Nephron (organoid): Measurements from ENCODE around the gene GYPC.
A peak's percentile ranks its signal among the peaks of the same experiment; 100 is the strongest.

Experiments
- H3K27ac Mint-ChIP-seq, 3 experiments: 2 replicates each; pipeline ENCODE4 v1.8.0; 2020; ENCODE audit warnings: mixed read lengths in 3 of 3, mild to moderate bottlenecking in 2 of 3, moderate library complexity in 1 of 3
- H3K27me3 Mint-ChIP-seq: 2 replicates; pipeline ENCODE4 v1.8.0; 2021; ENCODE audit warnings: low read depth, mild to moderate bottlenecking, moderate library complexity, mixed read lengths
- H3K36me3 Mint-ChIP-seq: 2 replicates; pipeline ENCODE4 v1.8.0; 2020; ENCODE audit warnings: low read depth, mixed read lengths
- H3K4me1 Mint-ChIP-seq: 2 replicates; pipeline ENCODE4 v1.8.0; 2020; ENCODE audit warnings: mixed read lengths
- H3K4me3 Mint-ChIP-seq, 3 experiments: 2 replicates each; pipeline ENCODE4 v1.8.0; 2020; ENCODE audit warnings: mild to moderate bottlenecking in 3 of 3, mixed read lengths in 3 of 3, moderate library complexity in 2 of 3
- H3K9me3 Mint-ChIP-seq: 2 replicates; pipeline ENCODE4 v1.8.0; 2020; ENCODE audit warnings: mixed read lengths
- CTCF ChIP-seq, 3 experiments: fragments of 200-600 bp; sonication (generic); IDR thresholded peaks; one replicate each; pipeline ENCODE4 v1.5.0; 2021; ENCODE audit warnings: antibody characterized with exemption in 3 of 3; ENCODE audit not compliant: unreplicated experiment in 3 of 3

Gene GYPC

GRCh38 chr2:126696644-126697520, 40.9 kb downstream of the GYPC start:
- H3K9me3 Mint-ChIP-seq, result peaks cover 5% of the 10 kb centered on the region
- H3K27me3 Mint-ChIP-seq, result peaks cover 6% of the 10 kb centered on the region
- no peak for TF ChIP-seq CTCF (IDR thresholded peaks at IDR 0.05; ENCODE audit: unreplicated experiment in 3 of 3)
- H3K36me3 Mint-ChIP-seq, result peaks cover 58% of the 10 kb centered on the region
- H3K4me1 Mint-ChIP-seq, result peaks cover 30% of the 10 kb centered on the region
- H3K27ac Mint-ChIP-seq, result peak overlapping the region in 1 of 3 experiments; percentile 30
- H3K4me3 Mint-ChIP-seq, result no peak overlapping the region

DNA sequence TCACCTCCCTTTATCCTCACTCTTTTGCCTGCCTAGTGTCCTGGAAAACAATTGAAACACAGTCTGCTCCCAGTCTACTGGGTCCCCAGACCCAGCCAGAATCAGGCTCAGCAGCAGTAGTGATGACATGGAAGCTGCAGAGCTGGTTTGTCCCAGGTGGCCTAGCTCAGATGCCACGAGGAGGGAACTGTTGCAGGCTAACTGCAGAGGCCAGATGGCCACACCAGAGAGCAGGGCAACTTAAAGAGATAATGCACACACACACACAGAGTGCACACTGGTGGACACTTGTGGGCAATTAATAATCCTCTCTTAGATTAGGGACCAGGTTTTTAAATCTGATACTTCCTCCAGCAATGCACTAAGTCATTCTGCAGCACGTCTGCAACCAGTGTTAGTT, 42.4 kb downstream of the GYPC start:
- Mint-ChIP-seq H3K27me3 (peaks cover 6% of the 10 kb centered on the region), H3K4me3 (no peak overlapping the region), H3K4me1 (peaks cover 35% of the 10 kb centered on the region), H3K9me3 (peaks cover 2% of the 10 kb centered on the region), H3K27ac (peak overlapping the region; percentile 12 to 98 (median 56)), H3K36me3 (peaks cover 43% of the 10 kb centered on the region)
- TF ChIP-seq CTCF (IDR thresholded peaks at IDR 0.05; ENCODE audit: unreplicated experiment in 3 of 3), result no peak

- no peak for TF ChIP-seq CTCF (IDR thresholded peaks at IDR 0.05; ENCODE audit: unreplicated experiment in 3 of 3)
- H3K4me3 Mint-ChIP-seq, result no peak overlapping the region
- peak overlapping the region in 2 of 3 experiments; percentile 95 to 98 for H3K27ac Mint-ChIP-seq
- peaks cover 4% of the 10 kb centered on the region for H3K27me3 Mint-ChIP-seq
- peaks cover 36% of the 10 kb centered on the region for H3K36me3 Mint-ChIP-seq
- peaks cover 2% of the 10 kb centered on the region for H3K9me3 Mint-ChIP-seq
- H3K4me1 Mint-ChIP-seq, result peaks cover 35% of the 10 kb centered on the region
Measured at GRCh38 chr2:126699018-126699417, 43.1 kb downstream of the GYPC start.

GRCh38 chr2:126699716-126700581, 44.0 kb downstream of the GYPC start:
- Mint-ChIP-seq H3K4me3 (peak overlapping the region in 1 of 3 experiments; percentile 43), H3K27me3 (no peaks in the 10 kb centered on the region), H3K4me1 (peaks cover 41% of the 10 kb centered on the region), H3K9me3 (no peaks in the 10 kb centered on the region), H3K36me3 (peaks cover 30% of the 10 kb centered on the region), H3K27ac (peak overlapping the region; percentile 95 to 98 (median 97))
- TF ChIP-seq CTCF (IDR thresholded peaks at IDR 0.05; ENCODE audit: unreplicated experiment in 3 of 3), result no peak

GRCh38 chr2:126700677-126701076, 44.7 kb downstream of the GYPC start:
- no peak for TF ChIP-seq CTCF (IDR thresholded peaks at IDR 0.05; ENCODE audit: unreplicated experiment in 3 of 3)
- Mint-ChIP-seq H3K36me3 (peaks cover 26% of the 10 kb centered on the region), H3K4me3 (peak overlapping the region in 1 of 3 experiments; percentile 43), H3K9me3 (no peaks in the 10 kb centered on the region), H3K4me1 (peaks cover 46% of the 10 kb centered on the region), H3K27me3 (no peaks in the 10 kb centered on the region), H3K27ac (peak overlapping the region; percentile 95 to 98 (median 97))
